MM.1S (cell line): ENCODE data around the gene DHRS7C.

Experiments used
- CTCF ChIP-seq: fragments of 300-600 bp; sonication (generic); IDR thresholded peaks from 2 replicates; pipeline ENCODE4 v1.5.1; 2016; ENCODE audit warnings: antibody characterized with exemption, low read length, mixed read lengths
- EZH2 ChIP-seq: fragments of 300-600 bp; sonication (generic); optimal IDR thresholded peaks from 2 replicates; pipeline ENCODE3; 2017; ENCODE audit warnings: low read depth, mild to moderate bottlenecking, antibody characterized with exemption, low read length, mixed read lengths

DNA sequence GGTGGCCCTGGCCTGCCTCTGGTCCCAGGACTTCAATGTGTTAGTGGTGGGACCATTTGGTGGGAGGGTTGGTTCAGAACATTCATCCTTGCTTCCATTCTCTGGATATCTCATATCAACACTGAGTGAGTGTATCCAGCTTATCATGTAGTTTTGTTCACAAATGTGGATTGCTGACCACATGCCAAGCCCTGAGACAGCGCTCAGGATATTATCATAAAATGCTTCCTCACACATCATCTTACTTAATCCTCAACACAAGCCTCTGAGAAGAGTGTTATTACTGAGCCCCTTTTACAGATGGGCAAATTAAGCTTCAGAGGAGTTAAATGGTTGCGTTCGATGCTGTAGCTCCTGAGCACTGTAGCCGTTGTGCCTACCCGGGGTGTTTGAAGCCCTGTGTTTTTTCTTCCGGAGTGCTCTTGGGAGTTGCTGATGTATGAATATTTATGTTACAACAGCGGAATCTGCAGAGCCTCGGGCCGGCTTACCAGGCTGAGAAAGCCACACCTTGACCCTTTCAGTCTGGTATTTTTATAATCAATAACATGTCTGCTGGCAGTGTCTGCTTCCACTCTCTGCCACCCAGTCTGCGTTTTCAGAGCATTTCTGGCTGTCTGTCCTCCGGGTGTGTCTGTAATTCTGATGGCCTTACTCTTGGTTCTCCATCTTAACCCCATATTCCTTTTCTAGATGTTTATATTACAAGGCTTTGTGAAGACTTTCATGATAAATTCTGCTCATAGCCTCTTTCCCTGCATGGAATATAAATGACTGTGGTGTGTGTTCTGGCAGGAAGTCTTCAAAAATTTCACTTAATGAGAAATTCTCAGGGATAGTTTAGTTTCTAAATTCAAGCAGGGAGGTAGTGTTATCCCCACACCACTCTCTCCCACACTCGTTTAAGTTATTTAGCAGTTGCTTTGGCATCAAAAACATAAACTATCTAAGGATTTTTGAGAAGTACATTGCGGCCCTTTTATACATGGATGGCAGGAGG lies 37.2 kb upstream of the DHRS7C start:
- TF ChIP-seq CTCF (no peak), EZH2 (no peak)
